HG02981 (cell line): ENCODE results near the gene SH2D4B.
"Not testable (repeated sequence)": the region's sequence is repeated elsewhere in the genome, so short reads cannot be mapped to it uniquely, and the experiment has no call there.

Experiments used
- ATAC-seq: cut with Tn5 transposase; IDR thresholded peaks from one replicate; pipeline ENCODE4 v1.9.1; 2021; ENCODE audit warnings: mild to moderate bottlenecking, moderate library complexity; ENCODE audit not compliant: unreplicated experiment

SH2D4B gene

GRCh38 chr10:80523773-80524172, 13.9 kb upstream of the SH2D4B start:
- ATAC-seq: no peak

GRCh38 chr10:80524190-80524909, 13.4 kb upstream of the SH2D4B start:
- ATAC-seq: no peak

- no peak for ATAC-seq
Observed at GRCh38 chr10:80526218-80526617, 11.5 kb upstream of the SH2D4B start.

GRCh38 chr10:80526742-80527141, 11.0 kb upstream of the SH2D4B start:
- no peak for ATAC-seq

GRCh38 chr10:80528185-80528700, 9.5 kb upstream of the SH2D4B start:
- no peak for ATAC-seq

- no peak for ATAC-seq
Observed at GRCh38 chr10:80528901-80529300, 8.8 kb upstream of the SH2D4B start.

- ATAC-seq: no peak
Observed at GRCh38 chr10:80529604-80530003, 8.1 kb upstream of the SH2D4B start.

- ATAC-seq: peak; percentile 66
Observed at GRCh38 chr10:80530251-80530650, 7.5 kb upstream of the SH2D4B start.

GRCh38 chr10:80530816-80531215, 6.9 kb upstream of the SH2D4B start:
- ATAC-seq: no peak

GRCh38 chr10:80532571-80532970, 5.1 kb upstream of the SH2D4B start:
- no peak for ATAC-seq

GRCh38 chr10:80534059-80534458, 3.6 kb upstream of the SH2D4B start:
- not testable (repeated sequence) for ATAC-seq

- ATAC-seq: not testable (repeated sequence)
Observed at GRCh38 chr10:80534646-80535045, 3.1 kb upstream of the SH2D4B start.

- peak; percentile 77 for ATAC-seq
Observed at GRCh38 chr10:80535671-80536360, 1.9 kb upstream of the SH2D4B start.

GRCh38 chr10:80536361-80536835, 1.3 kb upstream of the SH2D4B start:
- ATAC-seq: no peak

GRCh38 chr10:80537086-80537735, 491 bp upstream of the SH2D4B start:
- ATAC-seq: no peak

GRCh38 chr10:80538481-80539185, 931 bp downstream of the SH2D4B start:
- ATAC-seq: no peak

GRCh38 chr10:80539421-80540031, 1.8 kb downstream of the SH2D4B start:
- no peak for ATAC-seq

GRCh38 chr10:80540136-80540535, 2.4 kb downstream of the SH2D4B start:
- ATAC-seq: no peak

- no peak for ATAC-seq
Observed at GRCh38 chr10:80540618-80540980, 2.9 kb downstream of the SH2D4B start.

- peak; percentile 49 for ATAC-seq
Observed at GRCh38 chr10:80540981-80541750, 3.5 kb downstream of the SH2D4B start.
